ENCODE results near the gene SMARCAL1.

SMARCAL1 gene

GRCh38 chr2:216392945-216393840 lies 19.1 kb upstream of the SMARCAL1 start:
- DNase-seq, result no peak

DNA sequence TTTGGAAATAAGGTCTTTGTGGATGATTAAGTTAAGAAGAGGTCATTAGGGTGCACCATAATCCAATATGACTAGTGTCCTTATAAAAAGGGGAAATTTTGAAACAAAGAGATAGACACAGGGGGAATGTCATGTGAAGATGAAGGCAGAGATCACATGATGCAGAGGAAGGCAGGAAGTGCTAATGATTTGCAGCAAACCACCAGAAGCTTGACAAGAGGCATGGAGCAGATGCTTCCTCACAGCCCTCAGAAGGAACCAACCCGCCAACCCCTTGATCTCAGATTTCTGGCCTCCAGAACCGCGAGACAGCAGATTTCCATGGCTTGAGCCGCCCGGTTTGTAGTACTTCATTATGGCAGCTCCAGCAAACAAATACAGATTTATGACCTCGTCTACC lies 17.4 kb upstream of the SMARCAL1 start:
- no peak for DNase-seq

DNA sequence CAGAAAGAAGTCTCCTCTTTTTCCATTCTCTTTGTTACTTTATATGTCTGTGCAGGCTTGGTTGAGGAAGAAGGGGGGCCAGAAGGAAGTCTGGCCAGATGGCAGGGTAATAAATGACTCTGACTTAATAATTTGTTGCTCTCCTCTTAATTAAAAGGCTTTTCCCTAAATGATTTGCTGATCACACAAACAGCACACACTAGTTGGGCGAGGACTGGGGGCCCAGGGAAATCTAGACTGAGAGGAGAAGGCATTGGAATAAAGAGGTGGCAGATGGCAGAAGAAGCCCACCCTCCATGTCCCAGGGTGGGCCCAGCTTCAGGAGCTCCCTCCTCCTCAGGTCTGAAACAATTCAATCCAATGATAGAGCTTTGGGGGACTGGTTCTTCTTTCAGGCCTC lies 12.7 kb upstream of the SMARCAL1 start:
- no peak for DNase-seq

GRCh38 chr2:216402751-216403150 lies 9.5 kb upstream of the SMARCAL1 start:
- DNase-seq, result no peak

DNA sequence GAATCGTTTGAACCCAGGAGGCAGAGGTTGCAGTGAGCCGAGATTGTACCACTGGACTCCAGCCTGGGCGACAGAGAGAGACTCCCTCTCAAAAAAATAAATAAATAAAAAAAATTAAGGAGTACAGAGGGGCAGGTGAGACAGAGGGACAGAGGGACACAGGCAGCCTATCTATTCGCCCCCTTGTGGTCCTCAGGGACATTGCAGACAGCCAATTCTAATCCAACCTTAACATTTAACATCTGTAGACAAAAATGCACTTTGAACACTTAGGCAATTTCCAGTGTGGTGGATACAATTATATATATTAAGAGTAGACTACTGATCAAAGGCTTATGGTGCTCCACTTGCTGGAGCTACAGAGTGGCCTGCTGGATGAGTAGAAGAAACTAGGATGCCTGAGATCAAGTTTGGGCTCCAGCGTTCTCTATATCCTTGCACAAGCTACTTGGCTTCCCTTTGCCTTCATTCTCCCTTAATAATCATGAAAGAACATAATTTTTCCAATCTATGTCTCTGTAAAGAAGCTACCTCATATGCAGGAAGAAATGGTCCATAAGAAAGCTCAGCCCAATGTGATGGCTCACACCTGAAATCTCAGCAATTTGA lies 8.2 kb upstream of the SMARCAL1 start:
- DNase-seq, result peak; percentile 47

GRCh38 chr2:216405588-216405987 lies 6.7 kb upstream of the SMARCAL1 start:
- DNase-seq, result no peak

GRCh38 chr2:216406826-216407225 lies 5.5 kb upstream of the SMARCAL1 start:
- DNase-seq, result no peak

DNA sequence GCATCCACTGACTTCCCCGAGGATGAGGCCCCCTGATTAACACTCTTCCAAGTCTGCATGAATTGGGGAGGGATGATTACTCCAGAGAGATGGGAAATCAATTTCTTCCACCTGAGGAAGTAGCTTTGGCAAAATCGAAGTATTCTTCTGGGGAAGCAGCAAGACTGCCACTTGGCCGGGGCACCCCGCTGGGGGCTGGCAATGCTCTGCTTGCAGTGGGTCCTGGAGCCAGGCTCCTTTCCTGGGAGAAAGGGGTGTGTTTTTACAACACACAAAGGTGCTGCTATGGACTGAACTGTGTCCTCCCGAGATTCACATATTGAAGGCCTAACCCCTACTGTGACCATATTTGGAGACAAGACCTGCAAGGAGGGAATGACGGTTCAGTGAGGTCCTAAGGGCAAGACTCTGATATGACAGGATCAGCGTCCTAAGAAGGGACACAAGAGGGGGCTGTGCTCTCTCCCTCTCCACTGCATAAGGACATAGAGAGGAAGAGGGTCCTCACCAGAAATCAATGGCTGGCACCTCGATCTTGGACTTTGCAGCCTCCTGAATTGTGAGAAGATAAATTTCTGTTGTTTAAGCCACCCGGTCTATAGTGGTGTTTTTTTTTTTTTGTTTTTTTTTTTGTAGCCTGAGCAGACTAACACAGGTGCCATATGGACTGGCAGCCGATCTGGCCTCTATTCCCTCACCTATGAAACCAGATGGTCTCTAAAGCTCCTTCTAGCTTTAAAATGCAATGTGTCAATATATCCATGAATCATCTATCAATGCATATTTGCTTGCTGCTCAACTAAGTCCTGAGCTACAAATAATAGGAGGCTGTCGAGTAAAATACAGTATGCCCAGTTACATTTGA lies 3.6 kb upstream of the SMARCAL1 start:
- DNase-seq, result no peak

DNA sequence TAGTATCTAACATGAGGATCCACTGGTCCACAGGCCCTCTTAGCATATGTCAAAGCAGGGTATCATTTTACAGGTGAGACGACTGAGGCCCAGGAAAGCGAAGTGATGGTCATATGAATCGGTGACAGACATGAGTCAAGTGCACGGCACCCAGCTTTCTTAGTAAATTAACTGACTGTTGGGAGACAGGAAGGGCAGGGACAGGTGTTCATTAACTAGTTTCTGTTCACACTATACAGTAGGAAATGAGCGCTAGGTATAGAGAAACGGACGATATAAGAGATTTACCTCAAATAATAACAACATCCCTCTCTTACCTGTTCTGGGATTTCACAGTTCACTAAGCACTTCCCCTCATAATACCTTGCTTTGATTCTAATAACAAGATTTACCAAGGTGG lies 1.7 kb upstream of the SMARCAL1 start:
- DNase-seq, result no peak

GRCh38 chr2:216413882-216414281 lies 1.6 kb downstream of the SMARCAL1 start:
- DNase-seq, result no peak

- no peak for DNase-seq
Measured at GRCh38 chr2:216414772-216415319, 2.6 kb downstream of the SMARCAL1 start.

DNA sequence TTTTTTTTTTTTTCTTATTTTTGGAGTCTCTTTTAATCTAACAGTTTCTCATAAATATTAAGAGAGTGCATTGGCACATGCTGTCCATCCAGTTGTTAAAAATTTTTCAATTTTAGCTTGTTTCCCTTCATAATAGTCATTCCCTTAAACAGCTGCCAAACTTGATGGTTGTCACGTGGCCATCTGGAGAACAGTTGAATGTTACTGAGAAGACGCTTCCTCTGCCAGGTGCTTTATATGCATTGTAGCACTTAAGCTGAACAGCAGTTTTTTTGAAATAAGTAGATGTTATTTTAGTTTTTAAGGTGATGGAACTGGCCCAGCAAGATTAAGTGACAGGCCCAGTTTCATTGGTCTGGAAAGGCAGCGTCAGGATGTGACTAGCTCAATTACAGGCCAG lies 3.3 kb downstream of the SMARCAL1 start:
- DNase-seq, result no peak

DNA sequence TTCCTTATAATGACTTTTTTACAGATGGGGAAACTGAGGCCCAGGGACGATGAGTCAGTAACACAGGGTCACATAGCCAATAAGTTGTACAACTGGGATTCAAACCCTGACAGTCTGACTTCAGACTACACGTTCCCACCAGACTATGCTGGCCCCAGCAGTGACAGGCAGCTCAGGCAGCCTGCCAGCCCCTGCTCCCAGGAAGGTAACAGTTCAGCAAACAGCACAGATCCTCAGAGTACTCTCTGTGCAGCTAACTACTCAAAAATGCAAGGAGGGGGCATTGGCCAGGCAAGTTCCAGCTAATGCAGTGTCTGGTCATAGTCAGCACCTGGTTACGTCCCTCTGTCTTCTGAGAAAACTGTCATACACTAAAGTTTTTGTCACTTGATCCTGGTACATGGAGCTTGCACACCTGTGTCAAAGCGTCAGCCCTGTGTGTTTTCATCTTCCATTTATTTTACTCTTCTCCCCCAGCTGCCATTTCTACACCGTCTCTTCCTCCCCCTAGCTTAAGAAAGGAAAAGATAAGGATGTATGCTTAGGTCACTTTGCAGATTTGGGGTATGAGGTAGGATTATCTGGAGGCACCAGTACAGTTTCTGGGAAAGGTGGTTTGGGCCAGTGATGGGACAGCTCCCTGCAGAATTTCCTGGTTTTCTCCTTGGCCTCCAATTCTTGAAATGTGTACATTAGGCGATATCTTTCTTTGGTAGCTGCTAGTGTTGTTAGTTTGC lies 4.5 kb downstream of the SMARCAL1 start:
- DNase-seq, result no peak

GRCh38 chr2:216418981-216419380 lies 6.7 kb downstream of the SMARCAL1 start:
- no peak for DNase-seq

GRCh38 chr2:216420367-216421101 lies 8.2 kb downstream of the SMARCAL1 start:
- DNase-seq, result no peak

DNA sequence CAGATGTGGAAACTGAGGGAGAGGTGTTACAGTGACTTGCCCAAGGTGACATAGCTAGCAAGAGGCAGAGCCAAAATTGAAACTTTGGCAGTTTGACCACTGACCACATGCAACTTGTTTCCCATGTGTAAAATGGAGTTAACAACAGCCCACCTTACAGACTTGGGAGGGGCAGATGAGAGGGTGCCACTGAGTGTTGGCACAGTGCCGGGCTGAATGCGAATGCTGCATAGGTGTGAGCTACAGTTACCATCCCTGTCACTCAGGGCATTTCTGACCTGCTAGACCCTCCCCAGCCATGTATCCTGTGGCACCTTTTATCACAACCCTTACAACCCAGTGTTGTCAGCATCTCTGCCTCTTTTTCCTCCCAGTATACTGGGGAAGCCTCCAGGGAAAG lies 10.8 kb downstream of the SMARCAL1 start:
- no peak for DNase-seq

DNA sequence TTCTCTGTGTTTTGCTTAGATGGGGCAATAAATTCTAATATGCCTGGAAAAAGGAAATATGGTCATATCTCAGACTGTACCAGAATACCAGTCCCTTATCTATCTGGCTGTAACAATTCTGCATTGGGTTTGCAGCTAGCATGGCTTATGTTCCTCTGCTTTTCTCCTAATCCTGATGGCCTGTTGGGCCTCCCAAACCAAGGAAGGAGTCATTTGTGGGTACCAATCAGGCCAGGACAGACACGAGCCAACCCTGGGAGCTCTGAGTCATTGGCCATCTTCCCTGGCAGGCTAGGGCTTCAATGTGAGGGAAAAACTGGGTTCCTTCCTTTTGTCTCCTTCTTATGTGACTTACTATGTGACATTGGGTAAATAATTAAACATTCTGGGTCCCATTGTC lies 12.0 kb downstream of the SMARCAL1 start:
- DNase-seq, result no peak

GRCh38 chr2:216425008-216425787 lies 12.9 kb downstream of the SMARCAL1 start:
- no peak for DNase-seq

DNA sequence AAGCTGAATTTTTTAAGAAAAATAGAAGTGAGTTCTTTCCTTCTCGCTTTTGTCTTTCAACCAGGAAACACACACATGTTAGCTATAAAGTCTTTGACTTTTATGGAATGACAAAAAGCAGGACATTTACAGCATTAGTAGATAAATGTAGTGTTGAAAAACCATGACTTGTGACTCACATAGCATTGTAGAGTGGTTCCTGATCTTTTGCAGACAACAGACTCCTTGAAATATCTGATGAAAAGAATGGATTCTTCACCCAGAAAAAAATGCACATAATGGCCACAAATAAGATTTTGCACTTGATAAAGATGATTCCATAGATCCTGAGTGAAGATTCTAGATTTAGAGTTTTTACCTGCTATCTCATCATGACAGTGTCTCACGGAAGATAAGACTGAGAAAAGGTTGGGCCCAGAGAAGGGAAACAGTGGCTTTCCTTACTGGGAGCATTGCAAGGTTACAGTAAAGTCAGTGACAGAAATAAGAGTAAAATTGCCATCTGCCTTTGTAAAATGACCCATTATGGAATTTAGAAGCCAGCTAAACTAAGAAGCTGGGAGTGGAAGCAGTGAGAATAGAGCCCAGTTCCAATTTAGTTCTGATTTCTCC lies 14.0 kb downstream of the SMARCAL1 start:
- DNase-seq, result no peak

DNA sequence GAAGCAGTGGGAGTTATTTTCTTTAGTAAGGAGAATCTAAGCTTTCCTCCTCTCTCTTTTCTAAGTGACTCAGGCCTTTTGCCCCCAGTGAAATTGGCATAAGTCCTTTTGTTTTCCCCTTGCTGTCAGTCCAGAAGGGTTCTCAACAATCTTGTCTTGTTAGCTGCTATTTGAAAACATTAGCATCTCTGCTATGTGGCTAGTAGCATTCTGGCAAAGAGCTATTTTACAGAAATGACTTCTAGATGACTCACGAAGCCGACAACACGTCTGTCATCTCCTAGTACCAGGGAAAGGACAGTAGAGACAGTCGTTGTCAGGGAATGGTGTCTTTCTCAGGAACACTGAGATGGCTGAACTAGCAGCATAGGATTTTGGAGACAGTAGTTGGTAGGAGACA lies 14.7 kb downstream of the SMARCAL1 start:
- no peak for DNase-seq

Measured in activated T-cell treated with anti-CD3 and anti-CD28 coated beads, Interleukin-2, amount 50 U/mL, for 1 hour (primary cell).